Keratinocyte (primary cell): ENCODE measurements around the gene CCNY. TPM values are rescaled to one million over a fixed set of nuclear protein-coding genes. Genes with fewer than 3 reads are reported as not detected.

Experiments used
- DNase-seq: peaks from one replicate; pipeline ENCODE4 v3.0.0-alpha.2; 2011; ENCODE audit warnings: low read depth, missing footprints, low spot score
- FAIRE-seq: peaks from 2 replicates; lab custom pipeline; 2011; peaks lifted over from hg19 to GRCh38; lab: Jason Lieb, UNC
- H2AFZ ChIP-seq: 2 replicates; pipeline ENCODE4 v1.6.0; 2012; ENCODE audit warnings: low read length, control low read depth, inconsistent platforms; ENCODE audit not compliant: control insufficient read depth
- H3K27ac ChIP-seq: 2 replicates; pipeline ENCODE4 v1.5.1; 2011; ENCODE audit warnings: low read length; ENCODE audit not compliant: control insufficient read depth, insufficient read depth
- H3K27me3 ChIP-seq: 3 replicates; pipeline ENCODE4 v1.6.0; 2011; ENCODE audit warnings: low read length; ENCODE audit not compliant: control insufficient read depth, insufficient read depth; ENCODE audit errors: extremely low read depth
- H3K36me3 ChIP-seq, 2 experiments: 2 replicates in 1 of 2; 3 replicates in 1 of 2; pipeline ENCODE4 v1.5.1; 2011; ENCODE audit warnings: low read length in 2 of 2, mild to moderate bottlenecking in 1 of 2; ENCODE audit not compliant: control insufficient read depth in 2 of 2, insufficient read depth in 2 of 2; ENCODE audit errors: extremely low read depth in 1 of 2
- H3K4me1 ChIP-seq: 3 replicates; pipeline ENCODE4 v1.5.1; 2011; ENCODE audit warnings: low read length; ENCODE audit not compliant: control insufficient read depth, insufficient read depth; ENCODE audit errors: extremely low read depth
- H3K4me2 ChIP-seq: 3 replicates; pipeline ENCODE4 v1.6.0; 2011; ENCODE audit warnings: low read depth, low read length; ENCODE audit not compliant: control insufficient read depth, insufficient read depth; ENCODE audit errors: extremely low read depth
- H3K4me3 ChIP-seq, 3 experiments: fragments of 200-600 bp in 1 of 3; sonication (generic) in 1 of 3; 2 replicates in 2 of 3; 3 replicates in 1 of 3; pipeline ENCODE4 v1.5.1; 2011 to 2016; ENCODE audit warnings: low read length in 3 of 3, mild to moderate bottlenecking in 3 of 3, control low read depth in 2 of 3, inconsistent platforms in 1 of 3, low read depth in 1 of 3, mixed read lengths in 1 of 3, mixed run types in 1 of 3, moderate library complexity in 1 of 3; ENCODE audit not compliant: control insufficient read depth in 2 of 3, insufficient read depth in 2 of 3; ENCODE audit errors: extremely low read depth in 1 of 3
- H3K79me2 ChIP-seq: 2 replicates; pipeline ENCODE4 v1.6.0; 2012; ENCODE audit warnings: low read length; ENCODE audit not compliant: control insufficient read depth, insufficient read depth
- H3K9ac ChIP-seq: 3 replicates; pipeline ENCODE4 v1.6.0; 2011; ENCODE audit warnings: low read length; ENCODE audit not compliant: control insufficient read depth, insufficient read depth; ENCODE audit errors: extremely low read depth
- H3K9me1 ChIP-seq: 3 replicates; pipeline ENCODE4 v1.6.0; 2011; ENCODE audit warnings: low read length; ENCODE audit not compliant: control insufficient read depth, insufficient read depth; ENCODE audit errors: extremely low read depth
- H3K9me3 ChIP-seq: 2 replicates; pipeline ENCODE4 v1.5.1; 2012; ENCODE audit warnings: low read depth, low read length; ENCODE audit not compliant: control insufficient read depth
- H4K20me1 ChIP-seq: 3 replicates; pipeline ENCODE4 v1.6.0; 2011; ENCODE audit warnings: low read length; ENCODE audit not compliant: control insufficient read depth, insufficient read depth; ENCODE audit errors: extremely low read depth
- CTCF ChIP-seq, 3 experiments: IDR thresholded peaks in 1 of 3; conservative IDR thresholded peaks in 1 of 3; optimal IDR thresholded peaks in 1 of 3; 2 replicates in 2 of 3; 3 replicates in 1 of 3; pipeline versions ENCODE3 to v1.5.1; 2011; ENCODE audit warnings: low read length in 3 of 3, mild to moderate bottlenecking in 3 of 3, moderate library complexity in 2 of 3, control low read depth in 1 of 3, inconsistent platforms in 1 of 3; ENCODE audit not compliant: insufficient read depth in 2 of 3; ENCODE audit errors: extremely low read depth in 1 of 3
- EZH2 ChIP-seq: IDR thresholded peaks from one replicate; pipeline ENCODE4 v1.6.1; 2012; ENCODE audit warnings: inconsistent platforms, mild to moderate bottlenecking, low read length, moderate library complexity
- dilution Hi-C: fragments of 300-500 bp; cut with MboI; formaldehyde crosslinking; loops from one replicate; pipeline ENCODE4 v1.7.0; 2020; ENCODE audit warnings: low sequenced_read_pairs; ENCODE audit not compliant: extremely low pct_ligation_motif_present
- polyA plus RNA-seq, 5 experiments: library from polyadenylated mRNA; depleted of rRNA in 3 of 5; stranded (reverse) in 3 of 5; stranded (forward) in 1 of 5; unstranded in 1 of 5; fragments of >200 nt; gene quantifications; 1 replicate in 1 of 5; 2 replicates in 3 of 5; 3 replicates in 1 of 5; pipeline versions ENCODE4 v1.2.1 to v1.2.3, GENCODE V29; 2011 to 2012; ENCODE audit warnings: missing spikeins in 2 of 5, low read depth in 1 of 5, low replicate concordance in 1 of 5

CCNY gene
- polyA plus RNA-seq, 1 donor (not counting 4 experiments of a cell fraction or from before 2014, with no cell fraction given): 58.9 TPM

GRCh38 chr10:35558276-35558675 is 222.0 kb downstream of the CCNY start:
- Histone ChIP-seq H3K27me3 (no peaks in the 10 kb centered on the region), H3K9me3 (no peaks in the 10 kb centered on the region), H2AFZ (no peak overlapping the region), H3K4me3 (no peak overlapping the region), H3K9me1 (no peaks in the 10 kb centered on the region), H3K79me2 (no peaks in the 10 kb centered on the region), H3K4me1 (no peaks in the 10 kb centered on the region), H3K36me3 (peaks cover 2 to 7% of the 10 kb centered on the region in 2 experiments), H3K4me2 (no peak overlapping the region), H3K9ac (no peak overlapping the region), H3K27ac (no peak overlapping the region), H4K20me1 (no peaks in the 10 kb centered on the region)
- no peak for DNase-seq
- FAIRE-seq: no peak
- dilution Hi-C loops: no loop called here
- TF ChIP-seq CTCF (optimal IDR thresholded peaks at IDR 0.05 in 1 of 3, IDR thresholded peaks at IDR 0.05 in 1 of 3, conservative IDR thresholded peaks at IDR 0.05 in 1 of 3; ENCODE audit: extremely low read depth in 1 of 3, insufficient read depth in 2 of 3, low read length in 3 of 3) (no peak), EZH2 (no peak)

- Histone ChIP-seq H2AFZ (no peak overlapping the region), H3K27me3 (no peaks in the 10 kb centered on the region), H3K9me1 (no peaks in the 10 kb centered on the region), H3K9me3 (no peaks in the 10 kb centered on the region), H3K4me3 (no peak overlapping the region), H3K27ac (no peak overlapping the region), H3K36me3 (peaks cover 0 to 2% of the 10 kb centered on the region in 2 experiments), H3K9ac (no peak overlapping the region), H3K4me2 (no peak overlapping the region), H4K20me1 (no peaks in the 10 kb centered on the region), H3K79me2 (peaks cover 2% of the 10 kb centered on the region), H3K4me1 (no peaks in the 10 kb centered on the region)
- TF ChIP-seq CTCF (optimal IDR thresholded peaks at IDR 0.05 in 1 of 3, IDR thresholded peaks at IDR 0.05 in 1 of 3, conservative IDR thresholded peaks at IDR 0.05 in 1 of 3; ENCODE audit: extremely low read depth in 1 of 3, insufficient read depth in 2 of 3, low read length in 3 of 3) (no peak), EZH2 (no peak)
- DNase-seq (no peak), FAIRE-seq (no peak)
- dilution Hi-C loops: no loop called here
Observed at GRCh38 chr10:35559416-35559815, 223.1 kb downstream of the CCNY start.
